Measurements from ENCODE around the gene THRB.
"Not testable (repeated sequence)": the region's sequence is repeated elsewhere in the genome, so short reads cannot be mapped to it uniquely, and the experiment has no call there.

THRB gene

DNA sequence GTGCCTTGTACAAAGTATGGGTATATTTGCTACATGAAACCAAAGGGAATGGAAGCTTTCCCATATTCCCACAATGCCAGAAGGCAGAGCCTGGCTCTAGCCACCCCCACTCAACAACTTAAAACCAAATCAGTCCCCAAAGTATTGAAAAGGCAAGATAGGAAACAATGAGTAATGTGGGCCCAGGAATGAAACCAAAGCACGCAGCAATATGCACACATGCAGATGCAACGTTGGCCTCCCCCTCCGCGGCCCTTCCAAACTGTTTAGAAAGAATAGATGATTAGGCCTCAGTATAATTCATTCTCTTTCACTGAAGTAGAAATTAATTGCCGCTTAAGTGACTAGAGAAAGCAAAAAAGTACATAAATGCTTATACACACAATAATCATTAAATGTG, 59.1 kb downstream of the THRB start:
- Histone ChIP-seq H3K9ac (ENCODE audit: low read depth in 1 of 2, low read length in 2 of 2) (no peak overlapping the region), H3K4me1 (ENCODE audit: control insufficient read depth in 1 of 2, insufficient read depth in 2 of 2, low read length in 2 of 2) (peaks cover 7 to 15% of the 10 kb centered on the region in 2 donors), H3K4me3 (ENCODE audit: low read depth in 1 of 2, low read length in 2 of 2) (no peak overlapping the region), H3K27me3 (ENCODE audit: control insufficient read depth in 1 of 2, insufficient read depth in 2 of 2, low read length in 2 of 2) (no peaks in the 10 kb centered on the region), H3K27ac (ENCODE audit: low read depth, low read length) (no peak overlapping the region), H3K36me3 (ENCODE audit: control insufficient read depth in 1 of 2, insufficient read depth in 2 of 2, low read length in 2 of 2) (no peaks in the 10 kb centered on the region), H3K9me3 (ENCODE audit: control insufficient read depth in 1 of 2, low read length in 2 of 2) (no peaks in the 10 kb centered on the region)

DNA sequence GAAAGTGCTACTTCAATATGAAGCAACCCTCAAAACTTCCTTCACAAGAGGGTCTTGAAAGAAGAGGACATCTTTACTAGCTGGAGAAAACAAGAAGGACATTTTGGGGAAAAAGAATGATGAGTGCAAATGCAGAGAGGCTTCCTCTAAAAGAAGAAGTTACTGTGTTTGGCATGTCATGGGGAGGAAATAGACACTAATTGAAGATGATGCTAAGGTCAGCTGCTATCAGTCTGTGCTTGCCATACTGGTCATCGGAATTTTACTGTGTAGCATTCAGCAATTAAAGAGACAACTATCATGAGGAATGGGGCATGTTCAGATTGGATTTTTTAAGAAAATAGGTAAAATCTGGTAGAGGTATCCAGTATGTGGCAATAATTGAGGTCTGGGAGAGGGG, 60.0 kb downstream of the THRB start:
- H3K4me1 ChIP-seq (ENCODE audit: control insufficient read depth in 1 of 2, insufficient read depth in 2 of 2, low read length in 2 of 2), result peaks cover 7 to 15% of the 10 kb centered on the region in 2 donors
- no peak overlapping the region for H3K9ac ChIP-seq (ENCODE audit: low read depth in 1 of 2, low read length in 2 of 2)
- no peak overlapping the region for H3K27ac ChIP-seq (ENCODE audit: low read depth, low read length)
- no peaks in the 10 kb centered on the region for H3K27me3 ChIP-seq (ENCODE audit: control insufficient read depth in 1 of 2, insufficient read depth in 2 of 2, low read length in 2 of 2)
- no peak overlapping the region for H3K4me3 ChIP-seq (ENCODE audit: low read depth in 1 of 2, low read length in 2 of 2)
- H3K36me3 ChIP-seq (ENCODE audit: control insufficient read depth in 1 of 2, insufficient read depth in 2 of 2, low read length in 2 of 2), result no peaks in the 10 kb centered on the region
- no peaks in the 10 kb centered on the region for H3K9me3 ChIP-seq (ENCODE audit: control insufficient read depth in 1 of 2, low read length in 2 of 2)

DNA sequence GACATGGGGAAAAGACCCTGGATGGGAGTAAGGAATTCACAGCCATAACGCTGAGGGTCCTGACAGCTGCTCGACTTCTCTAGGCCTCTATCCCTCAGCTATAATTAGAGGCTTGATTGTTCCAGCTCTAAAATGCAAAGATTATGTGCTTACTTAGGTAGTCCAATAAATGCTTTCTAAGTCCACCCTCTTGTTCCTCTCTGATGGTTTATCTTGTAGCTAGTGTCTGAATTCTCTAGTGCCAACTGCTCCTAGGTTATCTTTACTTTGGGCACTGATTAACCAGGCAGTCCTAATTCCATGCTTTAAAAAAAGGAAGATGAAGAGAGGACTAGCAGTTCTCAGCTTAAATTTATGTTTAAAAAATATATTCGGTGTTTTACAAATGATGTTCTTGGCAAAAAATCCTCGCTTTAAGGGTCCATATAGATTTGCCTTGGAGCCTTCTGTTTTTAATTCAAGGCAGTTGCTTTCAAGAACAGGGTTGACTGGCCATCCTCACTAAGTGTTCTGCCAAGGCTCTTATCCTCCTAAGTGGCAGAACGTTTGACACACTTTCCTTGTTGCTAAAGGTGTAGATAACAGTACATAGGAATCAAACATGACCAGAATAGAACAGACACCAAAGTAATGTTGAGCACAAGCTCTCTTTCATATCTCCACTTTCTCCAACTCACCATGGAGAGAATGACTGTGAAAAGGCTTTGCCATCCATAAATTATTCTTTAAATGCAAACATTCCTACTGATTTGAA, 60.6 kb downstream of the THRB start:
- Histone ChIP-seq H3K4me1 (ENCODE audit: control insufficient read depth in 1 of 2, insufficient read depth in 2 of 2, low read length in 2 of 2) (peaks cover 7 to 15% of the 10 kb centered on the region in 2 donors), H3K4me3 (ENCODE audit: low read depth in 1 of 2, low read length in 2 of 2) (no peak overlapping the region), H3K27ac (ENCODE audit: low read depth, low read length) (no peak overlapping the region), H3K9ac (ENCODE audit: low read depth in 1 of 2, low read length in 2 of 2) (no peak overlapping the region), H3K9me3 (ENCODE audit: control insufficient read depth in 1 of 2, low read length in 2 of 2) (no peaks in the 10 kb centered on the region), H3K27me3 (ENCODE audit: control insufficient read depth in 1 of 2, insufficient read depth in 2 of 2, low read length in 2 of 2) (no peaks in the 10 kb centered on the region), H3K36me3 (ENCODE audit: control insufficient read depth in 1 of 2, insufficient read depth in 2 of 2, low read length in 2 of 2) (no peaks in the 10 kb centered on the region)

DNA sequence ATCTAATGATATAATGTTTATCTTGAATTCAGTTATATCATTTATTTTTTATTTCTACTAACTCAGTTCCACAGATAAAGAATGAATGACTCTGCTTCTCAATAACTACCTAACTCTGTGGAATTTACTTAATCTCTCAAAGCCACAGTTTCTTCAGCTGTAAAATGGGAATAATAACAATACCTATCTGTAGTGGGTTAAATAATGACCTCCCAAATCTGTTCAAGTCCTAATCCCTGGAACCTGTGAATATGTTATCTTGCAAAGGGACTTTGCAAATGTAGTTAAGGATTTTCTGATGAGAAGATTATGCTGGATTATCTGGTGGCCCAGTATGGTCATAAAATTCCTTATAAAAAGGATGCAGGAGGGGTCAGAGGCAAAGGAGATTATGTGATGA, 61.7 kb downstream of the THRB start:
- no peaks in the 10 kb centered on the region for H3K36me3 ChIP-seq (ENCODE audit: control insufficient read depth in 1 of 2, insufficient read depth in 2 of 2, low read length in 2 of 2)
- H3K9ac ChIP-seq (ENCODE audit: low read depth in 1 of 2, low read length in 2 of 2), result no peak overlapping the region
- no peaks in the 10 kb centered on the region for H3K27me3 ChIP-seq (ENCODE audit: control insufficient read depth in 1 of 2, insufficient read depth in 2 of 2, low read length in 2 of 2)
- no peak overlapping the region for H3K4me3 ChIP-seq (ENCODE audit: low read depth in 1 of 2, low read length in 2 of 2)
- H3K27ac ChIP-seq (ENCODE audit: low read depth, low read length), result no peak overlapping the region
- H3K4me1 ChIP-seq (ENCODE audit: control insufficient read depth in 1 of 2, insufficient read depth in 2 of 2, low read length in 2 of 2), result peaks cover 7 to 15% of the 10 kb centered on the region in 2 donors
- H3K9me3 ChIP-seq (ENCODE audit: control insufficient read depth in 1 of 2, low read length in 2 of 2), result no peaks in the 10 kb centered on the region

DNA sequence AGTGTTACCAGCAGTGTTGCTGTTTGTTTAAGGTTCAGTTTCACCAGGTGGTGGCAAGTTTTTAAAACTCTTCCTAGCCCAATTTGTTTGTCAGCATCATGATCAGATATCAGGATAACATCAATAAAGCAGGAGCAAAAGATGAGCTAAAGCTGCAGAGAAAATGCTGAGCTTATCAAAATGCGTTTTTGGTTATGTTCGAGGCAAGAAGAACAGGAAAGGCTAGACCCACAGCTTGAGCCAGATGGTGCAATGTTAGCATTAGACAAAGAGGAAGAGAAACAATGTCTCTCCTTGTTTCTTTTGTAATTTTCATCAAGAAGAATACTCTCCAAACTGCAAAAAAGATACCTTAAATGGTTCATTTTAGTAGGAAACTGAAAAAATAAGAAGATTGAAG, 66.2 kb downstream of the THRB start:
- no peak overlapping the region for H3K9ac ChIP-seq (ENCODE audit: low read depth in 1 of 2, low read length in 2 of 2)
- H3K36me3 ChIP-seq (ENCODE audit: control insufficient read depth in 1 of 2, insufficient read depth in 2 of 2, low read length in 2 of 2), result no peaks in the 10 kb centered on the region
- H3K9me3 ChIP-seq (ENCODE audit: control insufficient read depth in 1 of 2, low read length in 2 of 2), result no peaks in the 10 kb centered on the region
- H3K4me1 ChIP-seq (ENCODE audit: control insufficient read depth in 1 of 2, insufficient read depth in 2 of 2, low read length in 2 of 2), result peaks cover 0 to 4% of the 10 kb centered on the region in 2 donors
- no peaks in the 10 kb centered on the region for H3K27me3 ChIP-seq (ENCODE audit: control insufficient read depth in 1 of 2, insufficient read depth in 2 of 2, low read length in 2 of 2)
- H3K27ac ChIP-seq (ENCODE audit: low read depth, low read length), result no peak overlapping the region
- no peak overlapping the region for H3K4me3 ChIP-seq (ENCODE audit: low read depth in 1 of 2, low read length in 2 of 2)

DNA sequence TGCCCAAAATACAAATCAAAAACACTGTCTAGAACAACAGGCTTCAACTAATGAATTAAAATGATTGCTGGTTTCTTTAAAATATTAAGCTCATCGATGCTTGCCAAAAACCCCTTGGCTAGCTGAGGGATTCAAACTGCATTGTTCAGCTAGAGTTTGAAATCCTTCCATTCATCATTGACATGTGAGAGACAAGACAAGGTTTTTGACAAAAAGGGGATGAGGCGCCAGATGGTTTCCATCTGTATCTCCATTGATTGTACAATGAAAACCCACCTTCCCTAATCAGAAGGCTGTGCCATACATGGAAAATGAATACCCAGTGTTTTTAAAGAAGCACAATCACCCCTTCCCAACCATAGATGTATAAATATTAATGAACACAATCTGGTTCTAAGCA, 67.8 kb downstream of the THRB start:
- no peaks in the 10 kb centered on the region for H3K27me3 ChIP-seq (ENCODE audit: control insufficient read depth in 1 of 2, insufficient read depth in 2 of 2, low read length in 2 of 2)
- H3K4me3 ChIP-seq (ENCODE audit: low read depth in 1 of 2, low read length in 2 of 2), result no peak overlapping the region
- H3K9me3 ChIP-seq (ENCODE audit: control insufficient read depth in 1 of 2, low read length in 2 of 2), result no peaks in the 10 kb centered on the region
- H3K36me3 ChIP-seq (ENCODE audit: control insufficient read depth in 1 of 2, insufficient read depth in 2 of 2, low read length in 2 of 2), result no peaks in the 10 kb centered on the region
- H3K9ac ChIP-seq (ENCODE audit: low read depth in 1 of 2, low read length in 2 of 2), result no peak overlapping the region
- H3K4me1 ChIP-seq (ENCODE audit: control insufficient read depth in 1 of 2, insufficient read depth in 2 of 2, low read length in 2 of 2), result no peaks in the 10 kb centered on the region
- H3K27ac ChIP-seq (ENCODE audit: low read depth, low read length), result no peak overlapping the region

DNA sequence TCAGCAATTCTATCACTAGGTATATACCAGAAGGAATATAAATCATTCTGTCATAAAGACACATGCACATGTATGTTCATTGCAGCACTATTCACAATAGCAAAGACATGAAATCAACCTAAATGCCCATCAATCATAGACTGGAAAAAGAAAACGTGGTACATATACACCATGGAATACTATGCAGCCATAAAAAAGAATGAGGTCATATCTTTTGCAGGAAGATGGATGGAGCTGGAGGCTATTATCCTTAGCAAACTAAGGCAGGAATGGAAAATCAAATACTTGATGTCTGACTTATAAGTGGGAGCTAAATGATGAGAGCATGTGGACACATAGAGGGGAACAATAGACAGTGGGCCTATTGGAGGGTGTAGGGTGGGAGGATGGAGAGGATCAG, 73.8 kb downstream of the THRB start:
- not testable (repeated sequence) for H3K4me3 ChIP-seq (ENCODE audit: low read depth in 1 of 2, low read length in 2 of 2); H3K4me1 ChIP-seq (ENCODE audit: control insufficient read depth in 1 of 2, insufficient read depth in 2 of 2, low read length in 2 of 2); H3K27ac ChIP-seq (ENCODE audit: low read depth, low read length); H3K27me3 ChIP-seq (ENCODE audit: control insufficient read depth in 1 of 2, insufficient read depth in 2 of 2, low read length in 2 of 2); H3K36me3 ChIP-seq (ENCODE audit: control insufficient read depth in 1 of 2, insufficient read depth in 2 of 2, low read length in 2 of 2); H3K9me3 ChIP-seq (ENCODE audit: control insufficient read depth in 1 of 2, low read length in 2 of 2); H3K9ac ChIP-seq (ENCODE audit: low read depth in 1 of 2, low read length in 2 of 2)

DNA sequence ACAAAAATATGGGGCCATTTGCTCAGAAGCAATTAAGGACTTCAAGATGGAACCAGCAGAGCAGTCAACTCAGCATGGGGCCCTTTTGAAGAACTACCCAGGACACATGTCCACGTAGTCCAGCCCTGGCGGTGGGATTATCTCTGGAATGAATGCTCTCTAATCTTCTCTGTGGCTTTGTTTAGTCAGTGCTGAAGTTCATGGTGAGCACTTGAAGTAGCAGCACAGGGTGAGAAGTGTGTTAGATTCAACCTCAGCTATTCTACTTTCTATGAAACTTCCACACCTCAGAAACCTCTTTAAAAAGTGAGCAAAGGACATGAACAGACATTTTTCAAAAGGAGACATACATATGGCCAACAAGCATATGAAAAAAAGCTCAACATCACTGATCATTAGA, 74.4 kb downstream of the THRB start:
- Histone ChIP-seq H3K27ac (ENCODE audit: low read depth, low read length) (no peak overlapping the region), H3K9me3 (ENCODE audit: control insufficient read depth in 1 of 2, low read length in 2 of 2) (no peaks in the 10 kb centered on the region), H3K36me3 (ENCODE audit: control insufficient read depth in 1 of 2, insufficient read depth in 2 of 2, low read length in 2 of 2) (no peaks in the 10 kb centered on the region), H3K27me3 (ENCODE audit: control insufficient read depth in 1 of 2, insufficient read depth in 2 of 2, low read length in 2 of 2) (no peaks in the 10 kb centered on the region), H3K4me1 (ENCODE audit: control insufficient read depth in 1 of 2, insufficient read depth in 2 of 2, low read length in 2 of 2) (no peaks in the 10 kb centered on the region), H3K9ac (ENCODE audit: low read depth in 1 of 2, low read length in 2 of 2) (no peak overlapping the region), H3K4me3 (ENCODE audit: low read depth in 1 of 2, low read length in 2 of 2) (no peak overlapping the region)

DNA sequence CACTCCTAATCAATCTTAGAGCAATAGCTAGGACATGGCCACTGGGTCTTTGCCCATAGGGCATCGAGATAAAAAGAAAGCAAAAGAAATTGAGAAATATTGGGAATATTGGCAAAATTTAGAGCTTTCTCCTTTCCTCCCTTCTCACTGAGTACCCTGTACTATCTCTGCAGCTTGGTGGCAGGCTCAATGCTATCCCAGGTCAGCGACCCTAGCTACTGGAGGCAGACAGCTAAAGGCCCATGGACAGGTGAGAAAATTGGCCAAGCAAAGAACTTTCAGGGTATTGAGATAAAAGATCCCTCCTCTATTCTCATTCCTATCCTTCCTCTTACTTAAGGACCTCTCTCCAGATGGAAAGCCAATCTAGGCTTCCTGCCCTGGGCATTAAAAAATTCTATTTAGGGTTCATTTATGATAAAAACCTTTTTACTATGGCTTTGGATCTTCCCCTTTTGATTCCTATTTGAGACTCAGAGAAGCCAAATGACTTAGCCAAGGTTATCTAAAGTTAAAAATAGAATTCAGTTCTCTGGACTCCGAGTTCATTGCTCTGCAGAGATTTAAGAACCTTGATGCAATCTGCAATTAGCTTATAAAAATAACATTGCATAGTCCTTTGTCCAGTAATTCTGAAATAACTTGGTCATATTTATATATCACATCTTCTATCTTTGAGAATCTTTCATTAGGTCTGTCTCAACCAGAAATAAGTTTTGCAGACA, 75.4 kb downstream of the THRB start:
- Histone ChIP-seq H3K36me3 (ENCODE audit: control insufficient read depth in 1 of 2, insufficient read depth in 2 of 2, low read length in 2 of 2) (no peaks in the 10 kb centered on the region), H3K4me3 (ENCODE audit: low read depth in 1 of 2, low read length in 2 of 2) (no peak overlapping the region), H3K4me1 (ENCODE audit: control insufficient read depth in 1 of 2, insufficient read depth in 2 of 2, low read length in 2 of 2) (no peaks in the 10 kb centered on the region), H3K9ac (ENCODE audit: low read depth in 1 of 2, low read length in 2 of 2) (no peak overlapping the region), H3K27me3 (ENCODE audit: control insufficient read depth in 1 of 2, insufficient read depth in 2 of 2, low read length in 2 of 2) (no peaks in the 10 kb centered on the region), H3K27ac (ENCODE audit: low read depth, low read length) (no peak overlapping the region), H3K9me3 (ENCODE audit: control insufficient read depth in 1 of 2, low read length in 2 of 2) (no peaks in the 10 kb centered on the region)

DNA sequence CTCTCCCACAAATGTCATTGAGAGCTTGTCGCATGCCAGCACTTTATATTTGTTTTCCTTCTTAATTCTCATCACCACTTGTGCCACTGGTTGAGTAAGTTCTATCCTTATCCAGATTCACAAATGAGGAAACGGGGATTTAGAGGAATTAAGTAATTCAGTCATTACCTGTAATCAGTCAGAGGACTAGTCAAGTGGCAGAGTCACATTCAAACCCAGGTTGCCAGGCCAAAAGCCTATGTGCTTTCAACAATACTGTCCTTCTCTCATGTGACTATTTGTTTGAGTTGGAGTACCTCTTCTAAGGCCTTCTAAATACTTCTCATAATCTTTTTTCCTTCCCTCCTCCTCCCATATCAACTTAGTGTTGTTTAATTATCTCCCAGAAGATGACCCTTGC, 76.9 kb downstream of the THRB start:
- Histone ChIP-seq H3K9me3 (ENCODE audit: control insufficient read depth in 1 of 2, low read length in 2 of 2) (no peaks in the 10 kb centered on the region), H3K36me3 (ENCODE audit: control insufficient read depth in 1 of 2, insufficient read depth in 2 of 2, low read length in 2 of 2) (no peaks in the 10 kb centered on the region), H3K27me3 (ENCODE audit: control insufficient read depth in 1 of 2, insufficient read depth in 2 of 2, low read length in 2 of 2) (no peaks in the 10 kb centered on the region), H3K4me3 (ENCODE audit: low read depth in 1 of 2, low read length in 2 of 2) (no peak overlapping the region), H3K27ac (ENCODE audit: low read depth, low read length) (no peak overlapping the region), H3K4me1 (ENCODE audit: control insufficient read depth in 1 of 2, insufficient read depth in 2 of 2, low read length in 2 of 2) (no peaks in the 10 kb centered on the region), H3K9ac (ENCODE audit: low read depth in 1 of 2, low read length in 2 of 2) (no peak overlapping the region)
